Measurements from ENCODE around the gene NASP. TPM values are rescaled to one million over a fixed set of nuclear protein-coding genes. Genes with fewer than 3 reads are reported as not detected.

Gene NASP
- total RNA-seq, 1 experiment from 2014 or later, result 514 TPM

GRCh38 chr1:45574105-45574626 is 9.7 kb upstream of the NASP start:
- Mint-ChIP-seq H3K27ac (peak overlapping the region in 1 of 3 experiments; percentile 7; a peak in 1 of 7 replicates), H3K4me1 (peaks cover 34 to 37% of the 10 kb centered on the region in 2 experiments), H3K4me3 (no peak overlapping the region), H3K9me3 (0 out of 5 replicates have a peak, but pooled peaks cover 0 to 3% of the 10 kb centered on the region in 2 experiments), H3K27me3 (ENCODE audit: low read depth) (no peaks in the 10 kb centered on the region; the same call in 1 of the 2 replicates), H3K36me3 (ENCODE audit: insufficient read depth in 1 of 3, low read depth in 3 of 3) (peaks cover 9 to 26% (median 15%) of the 10 kb centered on the region in 3 experiments; a peak in 6 of 7 replicates)
- no peak overlapping the region for H4K5ac ChIP-seq (ENCODE audit: insufficient read length, low read depth, low read length)
- no peaks in the 10 kb centered on the region for H3K79me2 ChIP-seq (ENCODE audit: insufficient read depth, low read length)
- TF ChIP-seq CTCF (conservative IDR thresholded peaks at IDR 0.05), result no peak
- no peak overlapping the region for H3K9ac ChIP-seq (ENCODE audit: extremely low read depth, insufficient read length, low read length)
- no peaks in the 10 kb centered on the region for H3K79me1 ChIP-seq (ENCODE audit: insufficient read depth, low read depth, low read length, poor library complexity, severe bottlenecking)
- H3K23ac ChIP-seq (ENCODE audit: insufficient read length, low read depth, low read length), result no peak overlapping the region
- H3K9me3 ChIP-seq (ENCODE audit: control insufficient read depth, low read depth, low read length), result no peaks in the 10 kb centered on the region
- H3K4me1 ChIP-seq (ENCODE audit: insufficient read depth, low read length), result 0 out of 2 replicates have a peak, but pooled peaks cover 2% of the 10 kb centered on the region
- H3K56ac ChIP-seq (ENCODE audit: insufficient read length, low read depth, low read length), result no peak overlapping the region
- no peak overlapping the region for H2BK12ac ChIP-seq (ENCODE audit: insufficient read length, low read depth, low read length)
- H3K23me2 ChIP-seq (ENCODE audit: insufficient read length, low read depth, low read length, poor library complexity, severe bottlenecking), result no peaks in the 10 kb centered on the region
- no peaks in the 10 kb centered on the region for H4K20me1 ChIP-seq (ENCODE audit: control insufficient read depth, insufficient read depth, insufficient read length)
- no CpG with 5 or more reads among the region's 7 CpGs for WGBS (ENCODE audit: extremely low coverage, insufficient read length, low lambda C conversion rate)
- H2BK5ac ChIP-seq (ENCODE audit: insufficient read length, low read length), result no peak overlapping the region
- no peak overlapping the region for H2BK120ac ChIP-seq (ENCODE audit: low read depth, low read length, poor library complexity, severe bottlenecking)
- H2AK5ac ChIP-seq (ENCODE audit: insufficient read length, low read length), result no peak overlapping the region
- H3K27me3 ChIP-seq (ENCODE audit: insufficient read depth, low read length), result no peaks in the 10 kb centered on the region
- H4K91ac ChIP-seq (ENCODE audit: insufficient read length, low read depth, low read length), result no peak overlapping the region
- DNase-seq, result no peak
- H3K4me2 ChIP-seq (ENCODE audit: insufficient read depth, insufficient read length, low read length), result no peak overlapping the region
- H3K18ac ChIP-seq (ENCODE audit: insufficient read length, low read depth, low read length), result no peak overlapping the region
- H4K8ac ChIP-seq (replicated peaks; ENCODE audit: insufficient read length, low read depth, low read length), result no peak overlapping the region
- H3K14ac ChIP-seq (ENCODE audit: insufficient read depth, low read length), result no peak overlapping the region
- H2BK20ac ChIP-seq (ENCODE audit: low read depth, low read length, poor library complexity, severe bottlenecking), result no peak overlapping the region
- H2BK15ac ChIP-seq (ENCODE audit: low read depth, low read length), result no peak overlapping the region
- no peak overlapping the region for H3T11ph ChIP-seq (ENCODE audit: low read length)
- H3K4ac ChIP-seq (ENCODE audit: low read depth, low read length), result no peak overlapping the region
- no peak overlapping the region for H2AFZ ChIP-seq (ENCODE audit: low read length)
- no peak overlapping the region for H3K27ac ChIP-seq (ENCODE audit: insufficient read length, low read depth, low read length)

All from H9 (cell line).